Fibroblast of skin of scalp (primary cell): ENCODE measurements around the gene CMIP.
"Not testable (repeated sequence)": the region's sequence is repeated elsewhere in the genome, so short reads cannot be mapped to it uniquely, and the experiment has no call there.

Experiments used
- DNase-seq: peaks from one replicate; pipeline ENCODE4 v3.0.0-alpha.2; 2013

CMIP gene

DNA sequence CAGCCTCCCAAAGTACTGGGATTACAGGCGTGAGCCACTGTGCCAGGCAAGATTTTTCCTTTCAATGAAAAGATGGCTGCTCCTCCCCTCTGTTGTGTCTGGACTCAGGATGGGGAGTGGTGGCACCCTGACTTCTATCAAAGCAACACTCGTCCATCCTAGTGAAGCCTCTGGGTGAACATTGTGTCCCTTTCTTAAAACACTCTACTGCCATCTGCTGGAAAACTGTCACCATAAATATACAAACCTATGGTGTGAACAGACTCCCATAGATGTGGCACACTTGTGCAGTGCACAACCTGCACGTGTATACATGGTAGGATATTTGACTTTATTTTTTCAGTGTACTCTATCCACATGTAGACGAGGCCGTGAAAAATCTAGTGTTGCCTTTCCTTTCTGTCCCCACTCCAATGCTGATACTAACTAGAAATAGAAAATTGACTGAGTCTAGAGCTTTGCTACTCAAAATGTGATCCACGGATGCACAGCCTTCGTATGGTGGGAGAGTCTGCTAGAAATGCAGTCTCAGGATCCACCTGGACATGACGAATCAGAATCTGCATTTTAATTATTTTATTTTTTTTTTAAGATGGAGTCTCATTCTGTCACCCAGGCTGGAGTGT, 278.6 kb downstream of the CMIP start:
- peak; percentile 82 for DNase-seq

DNA sequence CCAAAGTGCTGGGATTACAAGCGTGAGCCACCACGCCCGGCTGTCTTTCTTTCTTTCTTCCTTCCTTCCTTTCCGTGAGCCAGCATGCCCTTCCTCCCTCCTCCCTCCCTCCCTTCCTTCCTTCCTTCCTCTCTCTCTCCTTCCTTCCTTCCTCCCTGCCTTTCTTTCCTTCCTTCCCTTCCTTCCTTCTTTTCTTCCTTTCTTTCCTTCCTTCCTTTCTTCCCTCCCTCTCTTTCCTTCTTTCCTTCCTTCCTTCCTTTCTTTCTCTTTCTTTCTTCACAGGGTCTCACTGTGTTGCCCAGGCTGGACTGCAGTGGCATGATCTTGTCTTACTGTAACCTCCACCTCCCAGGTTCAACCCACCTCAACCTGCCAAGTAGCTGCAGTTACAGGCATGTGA, 283.8 kb downstream of the CMIP start:
- no peak for DNase-seq

DNA sequence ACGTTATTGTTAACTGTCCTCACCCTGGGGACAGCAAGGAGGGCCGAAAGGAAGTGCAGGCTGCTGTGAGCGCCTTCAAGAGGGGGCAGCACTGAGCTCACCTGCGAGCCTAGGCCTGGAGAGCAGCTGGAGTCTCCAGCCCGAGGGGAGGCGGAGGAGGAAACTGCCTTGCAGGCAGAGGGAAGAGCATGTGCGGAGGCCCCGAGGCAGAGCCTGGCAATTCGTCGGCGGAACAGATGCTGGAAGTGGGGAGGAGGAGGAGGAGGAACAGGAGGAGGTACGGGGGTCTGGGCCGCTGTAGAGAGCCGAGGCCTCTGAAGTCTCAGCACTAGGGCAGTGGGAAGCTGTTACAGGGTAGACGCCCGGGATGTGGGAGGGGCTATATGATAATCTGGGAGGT, 284.8 kb downstream of the CMIP start:
- DNase-seq = no peak

DNA sequence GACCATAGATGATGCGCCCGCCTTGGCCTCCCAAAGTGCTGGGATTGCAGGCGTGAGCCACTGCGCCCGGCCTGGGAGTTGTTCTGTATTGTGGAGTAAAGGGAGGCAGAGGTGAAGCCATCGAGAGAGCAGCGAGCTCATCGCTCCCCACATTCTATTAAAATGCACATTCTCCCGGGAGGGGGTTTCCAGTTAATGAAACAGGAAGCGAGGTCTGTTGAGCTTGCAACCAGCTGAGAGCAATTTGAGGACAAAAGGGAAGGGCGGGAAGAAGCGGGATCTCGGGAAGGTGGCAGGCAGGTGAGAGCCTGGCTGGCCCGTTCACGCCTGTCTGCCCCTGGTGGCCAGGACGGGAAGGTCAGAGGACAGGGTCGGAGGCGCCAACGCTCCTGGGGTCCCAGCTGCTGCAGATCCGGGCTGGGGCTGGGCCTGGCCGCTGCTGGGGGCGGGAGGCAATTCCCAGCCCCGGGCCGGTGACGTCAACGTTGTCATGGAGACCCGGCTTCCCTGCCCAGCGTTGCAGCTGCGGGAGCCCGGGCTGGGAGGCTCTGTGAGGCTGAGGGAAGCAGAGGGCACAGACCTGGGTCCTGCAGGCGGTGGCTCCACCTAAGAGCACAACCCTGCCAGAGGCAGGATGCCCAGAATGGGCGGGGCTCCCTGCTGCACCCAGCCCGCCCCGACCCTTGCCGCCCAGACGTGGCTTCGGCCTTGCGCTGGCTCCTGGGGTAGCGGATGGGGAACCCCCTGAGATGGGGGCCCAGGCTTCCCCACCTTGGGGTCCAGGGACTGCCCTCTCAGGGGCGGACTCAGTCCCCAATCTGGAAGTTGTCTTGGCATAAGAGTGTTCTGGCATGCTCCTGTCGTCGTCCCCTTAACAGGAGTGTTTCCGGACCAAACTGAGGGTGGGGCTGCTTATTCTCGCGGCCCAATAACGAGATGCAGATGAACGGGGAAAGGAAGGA, 285.8 kb downstream of the CMIP start:
- DNase-seq = peak; percentile 79

DNA sequence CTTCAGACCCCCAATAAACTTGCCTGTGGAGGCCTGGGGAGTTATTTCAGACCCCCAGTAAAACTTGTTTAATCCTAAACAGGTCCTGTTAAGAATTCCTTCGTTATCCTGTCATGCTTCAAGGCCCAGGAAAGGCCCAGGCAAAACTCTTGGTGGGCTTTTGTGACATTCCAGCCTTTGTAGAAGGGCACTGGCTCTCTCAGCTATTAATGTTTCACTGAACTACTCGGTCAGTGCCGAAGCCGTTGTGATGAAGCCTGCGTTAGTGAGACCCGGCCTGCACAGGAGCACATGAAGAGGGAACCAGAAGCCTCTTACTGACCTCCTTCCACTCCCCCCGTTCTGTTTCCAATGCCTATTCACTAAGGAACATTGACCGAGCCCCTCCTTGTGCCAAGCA, 287.0 kb downstream of the CMIP start:
- no peak for DNase-seq

DNA sequence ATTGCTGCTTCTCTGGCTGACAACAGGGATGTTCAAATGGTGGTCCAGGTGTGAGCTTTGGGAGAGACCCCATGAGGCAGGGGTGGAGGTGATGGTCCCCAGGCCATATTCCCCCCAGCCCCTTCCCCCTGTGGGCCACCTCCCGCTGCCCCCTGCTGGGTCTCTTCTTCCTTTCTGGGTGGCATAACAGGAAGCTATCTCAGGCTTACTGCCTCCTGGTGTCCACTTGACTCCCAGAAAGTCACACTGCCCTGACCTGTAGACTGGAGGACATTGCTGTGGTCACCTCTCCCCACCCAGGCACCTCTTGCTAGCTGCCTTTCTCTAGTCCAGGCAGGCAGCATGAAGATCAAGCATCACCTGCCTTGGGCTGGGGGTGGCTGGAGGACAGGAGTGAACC, 288.1 kb downstream of the CMIP start:
- no peak for DNase-seq

DNA sequence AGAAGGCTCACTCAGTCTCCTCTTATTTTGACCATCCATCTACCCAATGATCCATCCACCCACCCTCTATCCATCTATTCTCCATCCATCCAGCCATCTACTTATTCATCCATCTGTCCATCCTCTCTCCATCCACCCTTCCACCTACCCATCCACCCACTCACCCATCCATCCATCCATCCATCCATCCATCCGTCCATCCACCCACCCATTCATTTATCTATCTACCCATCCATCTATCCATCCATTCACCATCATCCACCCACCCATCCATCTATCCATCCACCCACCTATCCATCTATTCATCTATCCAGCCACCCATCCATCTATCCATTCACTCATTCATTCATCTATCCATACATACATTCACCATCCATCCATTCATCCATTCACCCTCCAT, 288.7 kb downstream of the CMIP start:
- DNase-seq = no peak

DNA sequence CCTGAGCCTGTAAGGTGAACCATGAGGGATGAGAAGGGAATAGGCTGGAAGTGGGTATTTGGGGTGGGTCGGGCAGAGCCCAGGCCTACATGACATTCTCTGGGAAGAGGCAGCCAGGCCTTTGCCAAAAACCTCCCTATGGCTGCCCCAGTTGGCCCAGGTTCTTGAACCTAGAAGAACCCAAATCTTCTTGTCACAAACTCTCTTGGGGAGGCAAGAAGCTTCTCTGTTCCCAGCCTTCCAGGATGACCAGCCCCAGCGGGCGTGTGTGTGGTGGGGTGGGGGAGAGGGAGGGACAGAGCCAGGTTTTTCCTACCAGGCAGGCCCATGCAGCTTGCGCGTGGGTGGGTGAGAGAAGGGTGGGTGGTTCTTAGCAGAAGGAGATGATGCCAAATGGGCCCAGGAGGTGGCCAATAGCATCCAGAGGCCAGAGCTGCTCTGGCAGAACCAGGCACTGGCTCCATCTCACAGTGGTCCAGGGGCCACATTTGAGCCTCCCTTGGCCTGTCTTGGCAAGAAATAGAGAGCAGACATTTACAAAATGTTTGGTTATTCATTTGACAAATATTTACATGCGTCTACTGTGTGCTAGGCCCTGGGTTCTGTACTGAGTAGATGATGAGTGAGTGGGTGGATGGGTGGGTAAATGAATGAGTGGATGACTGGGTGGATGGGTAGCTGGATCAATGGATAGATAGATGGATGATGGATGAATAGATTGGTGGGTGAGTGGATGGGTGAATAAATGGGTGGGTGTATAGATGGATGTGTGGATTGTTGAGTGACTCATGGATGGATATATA, 290.2 kb downstream of the CMIP start:
- no peak for DNase-seq

DNA sequence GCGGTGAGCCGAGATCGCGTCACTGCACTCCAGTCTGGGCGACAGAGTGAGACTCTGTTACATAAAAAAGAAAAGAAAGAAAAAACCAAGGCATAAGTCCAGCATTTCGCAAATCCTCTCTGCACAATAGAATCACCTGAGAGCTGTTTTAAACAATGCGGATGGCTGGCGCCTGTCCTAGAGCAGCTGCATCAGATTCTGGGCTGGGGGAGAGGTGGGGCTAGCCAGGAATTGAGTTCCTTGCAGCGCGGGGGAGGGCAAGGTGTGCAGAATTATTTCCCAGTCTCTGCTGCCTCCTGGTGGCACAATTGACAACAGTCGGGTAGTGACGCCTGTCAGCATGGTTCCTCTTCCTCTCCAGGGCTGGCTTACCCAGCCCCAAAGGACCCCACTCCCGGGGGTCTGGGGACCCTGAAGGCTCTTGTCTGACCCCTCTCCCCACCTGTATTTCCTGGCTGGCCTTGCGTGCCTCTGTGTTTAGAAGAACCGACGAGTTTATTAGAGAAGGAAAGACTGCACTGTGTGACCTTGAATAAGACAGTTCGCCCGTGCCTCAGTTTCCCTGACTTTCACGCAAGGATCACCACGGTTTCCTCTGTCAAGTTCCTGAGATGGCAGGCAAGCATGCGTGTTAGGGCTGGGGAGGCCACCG, 293.4 kb downstream of the CMIP start:
- peak; percentile 65 for DNase-seq

DNA sequence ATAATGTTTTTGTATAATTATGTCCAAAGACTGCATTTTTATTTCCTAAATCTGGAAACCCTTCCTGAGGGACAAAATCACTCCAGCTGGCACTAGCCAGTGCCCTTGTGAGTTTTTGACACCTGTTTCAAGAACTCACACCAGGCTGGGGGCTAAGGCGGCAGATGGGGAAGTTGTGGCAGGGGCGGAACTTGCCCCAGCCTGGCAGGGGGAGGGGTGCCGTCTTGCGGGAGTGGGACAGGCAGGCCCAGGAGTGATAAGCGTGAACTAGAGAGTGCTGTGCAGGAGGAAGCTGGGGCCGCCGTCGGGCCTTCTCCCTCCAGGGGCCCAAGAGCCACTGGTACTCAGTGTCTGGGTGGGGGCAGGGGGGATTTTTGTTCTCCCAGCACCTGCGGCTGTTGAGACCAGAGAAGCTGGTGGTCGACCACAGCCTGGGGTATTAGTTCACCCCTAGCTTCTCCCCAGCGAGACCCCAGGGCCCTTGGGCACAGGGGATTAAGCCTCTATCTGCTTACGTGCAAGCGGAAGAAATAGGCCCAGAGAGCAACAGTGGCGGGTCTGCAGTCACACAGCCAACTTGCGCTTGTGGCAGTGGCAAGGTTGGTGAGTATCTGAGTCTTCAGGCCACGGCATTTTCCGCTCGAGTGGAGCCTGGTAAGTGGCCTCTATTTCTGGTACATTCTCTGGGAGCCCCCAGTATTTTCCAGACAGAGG, 294.3 kb downstream of the CMIP start:
- DNase-seq = no peak

DNA sequence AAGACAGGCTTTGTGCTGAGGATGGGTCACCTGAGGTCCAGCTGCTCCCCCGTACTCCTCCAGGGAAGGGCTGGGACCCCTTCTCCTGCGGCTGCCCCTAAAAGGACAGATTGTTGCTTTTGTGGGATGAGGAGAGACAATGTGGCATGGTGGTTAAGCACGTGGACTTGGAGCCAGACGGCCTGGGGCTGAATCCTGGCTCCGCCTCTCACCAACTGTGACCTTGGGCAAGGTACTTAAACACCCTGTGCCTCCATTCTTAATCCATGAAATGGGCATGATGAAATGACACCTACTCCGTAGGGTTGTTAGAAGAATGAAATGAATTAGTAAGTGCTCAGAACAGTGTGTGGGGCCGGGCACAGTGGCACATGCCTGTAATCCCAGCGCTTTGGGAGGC, 294.9 kb downstream of the CMIP start:
- DNase-seq = no peak

DNA sequence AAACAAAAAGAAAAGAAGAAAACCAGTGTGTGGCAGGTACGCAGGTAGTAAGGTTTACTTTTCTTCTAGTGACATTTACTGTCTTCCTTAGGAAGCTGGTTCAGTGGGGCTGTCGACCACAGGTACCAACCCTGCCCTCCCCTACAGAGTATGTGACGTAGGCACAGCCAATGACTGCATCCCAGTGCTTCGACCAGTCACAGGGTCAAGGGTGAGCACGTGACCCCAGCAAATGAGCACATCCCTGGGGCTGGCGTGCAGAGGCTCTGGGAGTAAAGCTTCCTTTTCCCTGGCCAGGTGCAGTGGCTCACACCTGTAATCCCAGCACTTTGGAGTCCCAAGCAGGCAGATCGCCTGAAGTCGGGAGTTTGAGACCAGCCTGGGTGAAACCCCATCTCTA, 295.6 kb downstream of the CMIP start:
- DNase-seq = no peak

DNA sequence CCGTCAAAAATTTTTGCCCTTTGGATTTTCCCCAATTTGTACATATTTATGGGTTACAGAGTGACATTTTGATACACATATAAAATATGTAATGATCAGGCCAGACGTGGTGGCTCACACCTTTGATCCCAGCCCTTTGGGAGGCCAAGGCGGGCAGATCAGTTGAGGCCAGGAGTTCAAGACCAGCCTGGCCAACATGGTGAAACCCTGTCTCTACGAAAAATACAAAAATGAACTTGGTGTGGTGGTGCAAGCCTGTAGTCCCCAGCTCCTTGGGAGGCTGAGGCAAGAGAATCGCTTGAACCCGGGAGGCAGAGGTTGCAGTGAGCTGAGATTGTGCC, 296.8 kb downstream of the CMIP start:
- not testable (repeated sequence) for DNase-seq

DNA sequence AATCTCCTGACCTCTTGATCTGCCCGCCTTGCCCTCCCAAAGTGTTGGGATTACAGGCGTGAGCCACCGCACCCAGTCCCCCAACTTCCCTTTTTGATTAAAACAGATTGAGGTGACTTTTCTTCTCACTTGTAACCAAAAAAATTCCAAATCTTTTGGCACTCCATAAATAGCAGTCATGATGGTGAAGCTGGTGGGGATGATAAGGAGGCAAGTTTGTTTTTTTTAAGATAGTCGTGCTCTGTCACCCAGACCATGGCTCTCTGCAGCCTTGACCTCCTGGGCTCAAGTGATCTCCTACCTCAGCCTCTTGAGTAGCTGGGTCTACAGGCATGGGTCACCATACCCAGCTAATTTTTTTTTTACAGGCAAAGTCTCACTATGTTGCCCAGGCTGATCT, 299.8 kb downstream of the CMIP start:
- DNase-seq = no peak

DNA sequence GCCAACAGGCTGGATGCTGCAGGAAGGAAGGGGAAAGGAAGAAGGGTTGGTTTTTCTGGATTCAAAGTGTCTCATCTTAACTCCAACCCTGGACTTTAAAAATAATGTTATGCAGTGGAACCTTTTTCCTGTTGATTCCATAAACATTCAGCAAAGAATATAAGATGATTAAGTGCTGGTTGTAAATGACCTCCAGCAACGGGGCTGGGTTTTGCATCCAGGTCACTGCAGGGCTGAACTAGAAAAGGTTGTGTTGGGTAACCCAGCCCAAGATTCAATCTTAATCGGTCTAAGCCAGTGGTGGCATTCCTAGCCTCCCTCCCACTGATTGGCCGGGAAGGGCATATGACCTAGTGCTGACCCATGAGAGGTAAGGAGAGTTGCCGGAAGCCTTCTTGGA, 300.3 kb downstream of the CMIP start:
- DNase-seq = no peak

DNA sequence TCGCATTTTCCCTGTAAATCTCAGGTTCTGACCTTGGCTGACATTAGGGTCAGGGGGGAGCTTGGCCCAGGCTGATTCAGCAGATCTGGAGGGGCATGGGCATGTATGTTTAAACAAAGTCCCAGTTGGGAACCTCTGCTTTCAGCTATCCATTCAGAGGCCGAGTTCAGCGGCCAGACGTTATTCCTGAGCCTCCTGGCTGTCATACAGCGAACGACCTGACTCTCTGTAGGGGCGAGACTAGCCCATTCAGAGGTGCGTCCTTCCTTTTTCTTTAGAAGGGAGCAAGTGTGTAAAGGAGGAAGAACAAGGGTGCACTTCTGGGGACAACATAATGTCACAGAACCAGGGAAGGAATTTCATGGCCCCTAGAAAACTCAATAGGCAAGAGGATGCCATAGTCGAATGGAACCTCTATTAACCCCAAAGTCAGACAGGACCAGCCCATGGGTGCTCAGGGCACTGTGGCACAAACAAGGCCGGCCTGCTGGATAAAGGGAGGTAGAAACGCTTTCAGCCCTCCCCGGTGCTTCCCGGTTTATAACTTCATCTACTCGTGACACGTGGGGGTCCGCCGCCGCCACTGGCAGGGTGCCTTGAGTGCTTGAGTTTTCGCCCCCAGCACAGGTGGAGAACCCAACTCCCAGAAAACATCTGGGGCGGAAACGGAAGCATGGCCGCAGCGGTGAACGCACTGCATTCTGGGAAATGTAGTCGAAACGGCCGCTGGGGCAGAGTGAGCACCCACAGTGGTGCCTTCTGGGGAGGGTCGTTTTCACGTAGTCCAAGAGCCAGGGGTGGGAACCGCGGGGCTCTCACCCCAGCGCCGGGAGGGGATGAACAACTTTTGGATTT, 301.3 kb downstream of the CMIP start:
- DNase-seq = peak; percentile 60

DNA sequence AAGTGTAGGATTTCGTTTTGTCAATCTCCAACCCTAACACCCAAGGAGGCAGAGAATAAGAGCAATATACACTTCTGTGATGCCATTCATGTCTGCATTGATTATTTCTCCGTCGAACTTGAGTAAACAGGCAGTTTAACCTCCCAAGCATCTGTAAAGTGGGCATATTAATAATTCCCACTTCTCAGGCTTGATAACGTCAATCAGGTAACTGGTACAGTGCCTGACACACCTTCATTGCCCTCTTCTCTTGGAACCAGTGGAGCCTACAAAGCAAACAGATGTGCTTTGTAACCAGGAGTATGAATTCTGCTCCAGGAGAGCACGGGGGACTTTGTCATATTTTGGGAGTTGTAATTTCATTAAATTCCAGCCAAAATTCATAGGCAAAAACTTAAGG, 302.0 kb downstream of the CMIP start:
- DNase-seq = no peak

DNA sequence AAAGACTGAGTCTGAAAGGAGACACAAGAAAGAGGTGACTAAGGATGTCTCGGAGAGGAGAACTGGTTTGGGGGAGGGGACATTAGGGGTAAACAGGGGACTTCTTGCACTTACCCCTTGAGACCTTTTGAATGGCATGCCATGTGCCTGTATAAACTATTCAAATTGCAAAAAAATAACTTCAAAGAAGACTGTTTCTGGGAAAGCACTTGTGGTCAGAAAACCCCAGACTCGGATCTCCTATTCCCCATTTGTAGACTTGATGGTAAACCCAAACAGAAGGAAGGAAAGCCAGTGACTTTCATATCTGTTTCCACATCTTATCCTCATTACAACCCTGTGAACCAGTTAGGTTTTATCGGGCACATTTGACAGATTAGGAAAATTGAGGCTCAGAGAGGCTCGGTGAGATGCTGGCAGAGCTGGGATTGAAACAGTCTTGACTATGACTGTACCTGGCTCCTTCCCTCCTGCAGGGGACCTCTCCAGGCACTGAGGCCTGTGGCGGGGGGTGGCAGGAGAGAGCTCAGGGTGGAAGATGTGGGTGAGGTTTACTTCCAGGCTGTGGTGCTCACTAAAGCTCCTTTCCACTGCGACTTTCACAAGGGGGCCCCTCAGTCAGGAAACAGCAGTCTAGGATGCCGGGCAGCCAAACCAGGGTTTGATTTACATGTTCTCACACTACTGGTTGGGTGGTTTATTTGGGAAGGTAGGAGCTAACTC, 304.0 kb downstream of the CMIP start:
- DNase-seq = no peak

DNA sequence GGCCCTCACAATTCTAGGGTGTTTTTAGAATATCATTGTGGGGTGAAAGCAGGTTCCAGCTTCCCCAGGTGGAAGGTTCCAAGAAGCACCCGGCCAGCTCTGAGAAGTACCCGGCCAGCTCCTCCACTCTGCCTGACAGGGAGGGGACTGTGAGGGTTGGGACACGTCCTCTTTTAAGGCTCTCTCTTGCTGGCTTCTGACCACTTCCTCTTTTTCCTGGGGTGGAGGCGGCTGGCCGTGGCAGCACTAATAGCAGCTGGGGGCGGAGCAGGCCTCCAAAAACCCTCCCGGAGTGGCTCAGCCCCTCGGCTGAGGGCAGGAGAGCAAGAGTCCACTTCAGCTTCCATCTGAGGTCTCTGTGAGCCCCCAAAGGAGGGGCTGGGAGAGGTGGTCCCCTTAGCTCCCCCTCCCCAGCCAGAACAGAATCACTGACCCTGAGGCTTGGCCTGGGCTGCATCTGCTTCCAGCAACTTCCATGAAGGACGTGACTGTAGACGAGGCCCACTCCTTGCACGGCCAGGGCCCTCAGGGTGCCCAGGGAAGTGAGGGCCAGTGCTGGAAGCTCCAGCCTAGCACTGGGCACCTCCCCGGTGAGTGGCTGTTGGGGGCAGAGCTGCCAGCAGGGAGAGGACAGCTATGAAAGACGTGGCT, 307.7 kb downstream of the CMIP start:
- peak; percentile 18 for DNase-seq

DNA sequence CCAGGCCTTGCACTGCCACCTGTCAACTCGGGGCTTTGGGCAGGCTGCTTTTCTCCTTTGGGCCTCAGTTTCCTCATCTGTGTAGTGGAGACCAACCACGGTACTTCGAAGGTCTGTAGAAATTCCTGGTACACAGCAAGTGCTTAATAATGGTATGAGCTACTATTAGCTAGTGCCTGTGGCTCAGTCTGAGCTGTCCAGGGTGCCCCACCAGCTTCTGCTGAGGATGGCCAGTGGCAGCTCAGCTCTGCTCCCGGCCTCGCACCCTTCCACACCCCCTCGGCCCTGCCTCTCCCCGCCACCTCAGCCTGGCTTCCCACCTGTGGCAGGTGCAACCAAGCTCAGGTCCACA, 308.2 kb downstream of the CMIP start:
- no peak for DNase-seq
